ENCODE results near the gene IRAK3.

- TF ChIP-seq CTCF (IDR thresholded peaks at IDR 0.05; ENCODE audit: insufficient read depth, low read depth, low read length) (no peak), EZH2 (IDR thresholded peaks at IDR 0.05; ENCODE audit: insufficient read depth, low read length) (no peak)
Observed at GRCh38 chr12:66206141-66206540, 17.1 kb downstream of the IRAK3 start.
